ENCODE results near the gene CPT1C.
A peak's percentile ranks its signal among the peaks of the same experiment; 100 is the strongest.

The CPT1C gene

DNA sequence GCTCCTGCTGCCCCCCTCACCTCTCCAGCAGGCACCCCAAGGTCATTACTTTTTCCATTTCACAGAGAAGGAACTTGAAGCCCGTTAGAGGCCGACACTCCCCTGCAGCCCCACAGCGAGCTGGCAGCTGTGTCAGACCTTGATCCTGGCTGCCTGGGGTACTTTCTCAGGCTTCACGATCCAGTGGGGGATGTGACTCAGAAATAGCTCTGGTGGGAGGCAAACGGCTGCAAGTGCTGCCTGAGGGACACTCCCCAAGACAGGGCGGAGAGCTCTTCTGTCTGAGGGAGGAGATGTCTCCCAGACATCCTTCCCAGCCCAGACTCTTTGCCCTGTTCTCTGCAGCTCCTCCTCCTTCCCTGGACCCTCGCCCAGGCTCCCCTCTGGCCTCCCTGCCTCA, 67.4 kb downstream of the CPT1C start:
- peak; percentile 94 for DNase-seq (ENCODE audit: low read depth)

DNA sequence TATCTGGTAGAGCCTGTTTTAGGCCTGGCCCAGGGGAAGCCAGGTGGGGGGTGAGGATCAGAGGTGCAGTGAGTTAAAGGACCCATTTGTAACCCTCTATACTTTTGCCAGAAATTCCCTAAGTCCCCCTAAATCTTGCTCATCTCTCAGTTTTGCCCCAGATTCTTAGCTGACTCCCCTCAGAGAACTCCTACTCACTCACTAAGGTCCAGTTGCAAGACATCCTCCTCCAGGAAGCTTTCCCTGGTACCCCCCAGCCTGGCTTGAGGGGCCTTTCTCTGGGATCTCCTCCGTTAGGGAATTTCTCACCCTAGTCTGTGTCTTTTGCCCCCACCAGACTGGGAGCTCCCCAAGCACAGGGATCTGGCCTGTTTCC, 70.3 kb downstream of the CPT1C start:
- no peak for DNase-seq (ENCODE audit: low read depth)

DNA sequence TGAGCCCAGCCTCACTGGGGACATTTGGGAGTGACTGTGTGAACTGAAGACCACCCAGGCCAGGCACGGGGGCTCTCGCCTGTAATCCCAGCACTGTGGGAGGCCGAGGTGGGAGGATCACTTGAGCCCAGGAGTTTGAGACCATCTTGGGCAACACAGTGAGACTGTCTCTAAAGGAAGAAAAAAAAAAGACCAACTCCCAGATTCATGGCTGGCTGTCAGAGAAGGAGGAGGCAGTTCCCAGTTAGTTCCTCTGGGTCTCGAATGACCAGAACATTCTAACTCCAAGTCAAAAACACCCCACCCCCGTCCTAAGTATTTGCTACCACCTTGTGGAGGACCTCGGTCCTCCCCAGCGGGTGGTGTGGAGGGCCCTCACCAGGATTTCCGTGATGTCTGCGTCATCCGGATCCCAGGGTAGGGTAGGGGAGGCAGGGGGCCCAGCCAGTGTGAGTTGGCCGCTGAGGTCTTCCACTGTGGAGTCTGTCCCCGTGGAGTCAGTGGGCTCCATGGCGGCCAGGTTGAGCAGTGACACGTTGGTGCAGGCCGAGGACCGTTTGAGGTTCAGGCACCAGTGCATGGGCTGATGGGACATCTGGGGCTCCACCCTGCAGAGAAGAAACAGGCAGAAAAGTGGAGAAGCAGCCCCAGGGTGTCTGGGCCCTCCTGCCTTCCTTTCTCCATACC, 70.9 kb downstream of the CPT1C start:
- peak; percentile 82 for DNase-seq (ENCODE audit: low read depth)

DNA sequence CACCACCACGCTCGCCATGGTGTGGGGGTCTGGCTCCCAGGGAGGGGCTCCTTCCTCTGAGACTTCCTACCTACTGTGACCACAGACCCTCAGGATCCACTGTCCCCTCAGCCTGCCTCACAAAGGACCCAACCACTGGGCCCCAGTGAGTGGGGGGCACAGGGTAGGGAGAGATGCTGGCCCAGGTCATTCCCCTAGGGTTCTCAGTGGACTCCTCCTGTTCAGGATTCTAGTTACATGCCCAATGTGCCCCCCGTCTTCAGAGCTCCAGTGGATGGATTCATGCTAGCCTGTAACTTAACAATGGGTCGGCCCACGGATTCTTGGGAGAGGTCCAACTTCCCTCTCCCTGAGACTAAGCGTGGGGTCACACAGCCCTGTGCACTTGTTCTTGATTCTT, 72.3 kb downstream of the CPT1C start, which contains the start of gene TSKS:
TSKS (minus strand) TSS at position 77 of the 400 bp plus-strand sequence; CDS start at position 18, 59 bp downstream.
- DNase-seq (ENCODE audit: low read depth) = no peak

Data from EH (cell line).